Transverse colon (tissue), 4 donors: ENCODE measurements around the gene MSI2. TPM values are rescaled to one million over a fixed set of nuclear protein-coding genes. Genes with fewer than 3 reads are reported as not detected.

Source experiments
- DNase-seq: peaks from one replicate; pipeline ENCODE4 v3.0.0-alpha.2; 2019
- H3K27ac ChIP-seq, 4 donors: fragments of 200-600 bp; sonication (generic); 2 replicates each; pipeline ENCODE4 v1.5.1; 2016 to 2018; ENCODE audit warnings: inconsistent platforms in 4 of 4
- H3K27me3 ChIP-seq: fragments of 200-600 bp; sonication (generic); 2 replicates; pipeline ENCODE4 v1.5.1; 2017; ENCODE audit warnings: inconsistent platforms
- H3K36me3 ChIP-seq, 4 donors: fragments of 200-600 bp; sonication (generic); 2 replicates each; pipeline ENCODE4 v1.5.1; 2017 to 2019; ENCODE audit warnings: inconsistent platforms in 4 of 4
- H3K4me1 ChIP-seq, 4 donors: fragments of 200-600 bp; sonication (generic); 2 replicates each; pipeline ENCODE4 v1.5.1; 2017 to 2020; ENCODE audit warnings: inconsistent platforms in 4 of 4
- H3K4me3 ChIP-seq, 4 donors: fragments of 200-600 bp; sonication (generic); 1 replicate in 1 of 4; 2 replicates in 3 of 4; pipeline versions ENCODE4 v1.5.1 to v1.6.1; 2017 to 2019; ENCODE audit warnings: inconsistent platforms in 4 of 4
- H3K9me3 ChIP-seq, 2 donors: fragments of 200-600 bp; sonication (generic); 2 replicates each; pipeline ENCODE4 v1.5.1; 2017 to 2019; ENCODE audit warnings: inconsistent platforms in 2 of 2
- EP300 ChIP-seq: sonication (generic); formaldehyde crosslinking; IDR thresholded peaks from one replicate; pipeline ENCODE4 v1.6.1; 2017; ENCODE audit warnings: antibody characterized with exemption, low read depth
- POLR2A ChIP-seq: fragments of 450-650 bp; IDR thresholded peaks from one replicate; pipeline ENCODE4 v1.6.1; 2016; ENCODE audit warnings: antibody characterized with exemption, mild to moderate bottlenecking, moderate library complexity
- POLR2AphosphoS5 ChIP-seq, 3 donors: sonication (generic); formaldehyde crosslinking; IDR thresholded peaks; one replicate each; pipeline ENCODE4 v1.6.1; 2016; ENCODE audit warnings: antibody characterized with exemption in 3 of 3
- WGBS, 2 donors: methylation state at CpG; one replicate each; pipeline ENCODE4 v1.1.5; 2018; ENCODE audit warnings: low coverage in 1 of 2; 5-methylcytosine and 5-hydroxymethylcytosine counted together
- in situ Hi-C, 4 donors: fragments of 200-750 bp; cut with MboI; loops; one replicate each; pipeline versions ENCODE4 v1.15.0 to v1.15.1; 2017; ENCODE audit warnings: low sequenced_read_pairs in 3 of 4, low pct_ligation_motif_present in 1 of 4, low pct_unique_long_range_greater_than_20kb in 1 of 4
- intact Hi-C: fragments of 100-400 bp; cut with DNase I; formaldehyde crosslinking; loops from one replicate; pipeline ENCODE4 v1.15.1; 2023; ENCODE audit warnings: low total_unique reads
- total RNA-seq, 4 donors: library from RNA; depleted of rRNA; stranded (reverse); fragments of >200 nt; gene quantifications; one replicate each; pipeline ENCODE4 v1.1.0, GENCODE V29; 2016
- TF ChIP-seq, protein P1 (sequence below), 5 experiments: fragments of 200-600 bp in 3 of 5; fragments of 450-650 bp in 2 of 5; sonication (generic) in 3 of 5; IDR thresholded peaks; 1 replicate in 2 of 5; 2 replicates in 3 of 5; pipeline ENCODE4 v1.5.1; 2016 to 2017; ENCODE audit warnings: antibody characterized with exemption in 5 of 5, inconsistent platforms in 3 of 5, mild to moderate bottlenecking in 2 of 5, moderate library complexity in 1 of 5

Gene MSI2
- total RNA-seq, 4 donors from 2014 or later, result 20.6 to 36.0 (median 29.3) TPM

DNA sequence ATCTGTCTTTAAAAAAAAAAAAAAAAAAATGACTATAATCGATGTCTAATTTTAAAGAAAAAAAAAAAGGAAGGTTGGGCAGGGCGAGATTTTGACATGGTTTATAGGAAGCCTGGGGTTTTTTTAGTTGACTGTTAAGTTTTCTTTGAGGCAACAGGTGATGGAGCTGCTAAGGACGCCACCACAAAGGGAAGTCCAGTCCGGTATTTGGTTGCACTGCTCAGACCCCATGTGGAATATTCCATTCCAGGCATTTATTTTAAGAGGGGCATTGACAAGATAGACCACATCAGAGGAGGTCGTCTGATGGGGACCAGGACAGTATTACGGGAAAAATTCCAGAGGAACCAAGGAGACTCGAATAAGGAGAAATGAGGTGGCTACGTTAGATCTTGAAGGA, 320.4 kb downstream of the MSI2 start:
- no peak for DNase-seq
- WGBS, 2 donors, result 62 to 89% methylated on average over 5 to 8 of the region's 8 CpGs

DNA sequence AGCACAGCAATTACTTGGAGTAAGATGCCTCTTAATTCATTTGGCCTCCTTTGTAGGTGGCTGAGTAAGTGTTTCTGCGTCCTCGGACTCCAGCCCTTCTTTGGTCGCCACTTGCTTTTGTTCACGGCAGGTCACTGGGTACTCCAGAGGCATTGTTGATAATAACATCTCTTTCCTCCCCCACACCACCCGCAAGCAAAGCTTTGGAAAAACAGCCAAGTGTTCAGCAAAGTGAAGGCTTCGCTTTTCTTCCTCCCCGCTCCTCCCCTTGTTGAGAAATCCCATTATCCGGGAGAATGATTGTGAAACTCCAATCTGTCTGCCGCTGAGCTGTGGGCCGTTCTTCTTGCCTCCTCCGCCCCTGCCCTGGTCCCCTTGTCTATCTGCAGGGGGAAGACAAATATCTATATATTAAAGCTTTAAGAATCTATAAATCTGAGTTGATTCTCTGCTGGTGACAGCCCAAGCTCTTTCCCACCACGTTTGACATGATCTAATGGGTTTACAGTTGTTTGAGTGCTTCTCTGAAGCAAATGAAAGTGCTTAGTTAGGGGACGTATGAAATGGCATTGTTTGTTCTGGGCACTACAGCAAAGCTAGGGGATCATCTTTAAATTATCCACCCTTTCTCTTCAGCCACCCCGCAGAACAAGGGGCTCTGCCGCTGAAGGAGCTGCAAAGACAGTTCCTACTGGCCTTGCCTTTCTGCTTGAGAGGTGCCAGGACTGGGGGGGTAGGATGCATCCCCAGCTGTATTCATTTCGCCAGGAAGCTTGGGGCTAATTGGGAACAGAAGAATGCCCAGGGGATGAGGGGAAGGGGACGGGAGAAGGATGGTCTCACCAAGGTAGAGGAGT, 321.7 kb downstream of the MSI2 start:
- TF ChIP-seq POLR2AphosphoS5 (IDR thresholded peaks at IDR 0.05), result peak in 1 of 3 donors; percentile 15
- no peak for TF ChIP-seq POLR2A
- Histone ChIP-seq H3K4me3 (peak overlapping the region in 1 of 4 donors; percentile 26), H3K27me3 (no peaks in the 10 kb centered on the region), H3K4me1 (peaks cover 0 to 11% (median 0%) of the 10 kb centered on the region in 4 donors), H3K9me3 (no peaks in the 10 kb centered on the region), H3K36me3 (no peaks in the 10 kb centered on the region), H3K27ac (peak overlapping the region; percentile 24 to 33 (median 26))
- no peak for DNase-seq
- in situ Hi-C loops (no loop called here), intact Hi-C loops (no loop called here)
- WGBS, 2 donors, result 75 to 93% methylated on average over 5 to 17 of the region's 17 CpGs

More for the DNA sequence above, 320.4 kb downstream of the MSI2 start:
- intact Hi-C loops (no loop called here), in situ Hi-C loops (no loop called here)
- Histone ChIP-seq H3K9me3 (no peaks in the 10 kb centered on the region), H3K27me3 (no peaks in the 10 kb centered on the region), H3K27ac (no peak overlapping the region), H3K4me3 (no peak overlapping the region), H3K4me1 (peaks cover 0 to 11% (median 0%) of the 10 kb centered on the region in 4 donors), H3K36me3 (no peaks in the 10 kb centered on the region)
- TF ChIP-seq, protein P1, sequence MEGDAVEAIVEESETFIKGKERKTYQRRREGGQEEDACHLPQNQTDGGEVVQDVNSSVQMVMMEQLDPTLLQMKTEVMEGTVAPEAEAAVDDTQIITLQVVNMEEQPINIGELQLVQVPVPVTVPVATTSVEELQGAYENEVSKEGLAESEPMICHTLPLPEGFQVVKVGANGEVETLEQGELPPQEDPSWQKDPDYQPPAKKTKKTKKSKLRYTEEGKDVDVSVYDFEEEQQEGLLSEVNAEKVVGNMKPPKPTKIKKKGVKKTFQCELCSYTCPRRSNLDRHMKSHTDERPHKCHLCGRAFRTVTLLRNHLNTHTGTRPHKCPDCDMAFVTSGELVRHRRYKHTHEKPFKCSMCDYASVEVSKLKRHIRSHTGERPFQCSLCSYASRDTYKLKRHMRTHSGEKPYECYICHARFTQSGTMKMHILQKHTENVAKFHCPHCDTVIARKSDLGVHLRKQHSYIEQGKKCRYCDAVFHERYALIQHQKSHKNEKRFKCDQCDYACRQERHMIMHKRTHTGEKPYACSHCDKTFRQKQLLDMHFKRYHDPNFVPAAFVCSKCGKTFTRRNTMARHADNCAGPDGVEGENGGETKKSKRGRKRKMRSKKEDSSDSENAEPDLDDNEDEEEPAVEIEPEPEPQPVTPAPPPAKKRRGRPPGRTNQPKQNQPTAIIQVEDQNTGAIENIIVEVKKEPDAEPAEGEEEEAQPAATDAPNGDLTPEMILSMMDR (IDR thresholded peaks at IDR 0.05), result no peak
- TF ChIP-seq EP300 (no peak), POLR2AphosphoS5 (IDR thresholded peaks at IDR 0.05) (no peak), POLR2A (no peak)

DNA sequence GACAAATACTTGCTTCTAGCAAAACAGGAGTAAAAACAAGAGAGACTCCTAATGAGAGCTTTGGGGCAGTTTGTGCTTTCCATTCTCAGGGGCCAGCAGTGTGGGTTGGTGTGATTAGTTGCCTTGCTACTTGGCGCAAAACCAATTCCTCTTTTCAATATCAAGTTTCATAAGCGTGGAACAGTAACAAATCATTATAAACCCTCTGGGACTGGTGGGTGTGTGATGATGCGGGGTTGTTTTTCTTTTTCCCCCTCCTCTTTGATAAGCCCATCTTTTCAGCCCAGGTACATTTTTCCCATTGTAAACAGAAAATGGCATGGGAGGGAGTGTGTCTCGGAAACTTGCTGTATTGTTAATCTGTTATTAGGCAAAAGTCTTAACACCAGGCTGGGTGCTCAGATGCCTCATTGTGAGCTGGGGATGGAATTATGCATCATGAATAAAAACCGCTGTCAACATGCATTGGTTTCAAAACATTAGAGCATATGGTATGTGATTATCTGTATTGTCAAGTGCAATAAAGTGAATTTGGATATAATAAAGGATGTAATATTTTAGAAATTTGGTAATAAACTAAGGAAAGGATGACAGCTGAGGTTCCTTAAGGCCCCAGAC, 322.4 kb downstream of the MSI2 start:
- intact Hi-C loops (no loop called here), in situ Hi-C loops (no loop called here)
- TF ChIP-seq EP300, result no peak
- TF ChIP-seq POLR2AphosphoS5 (IDR thresholded peaks at IDR 0.05), result no peak
- TF ChIP-seq, protein P1 (IDR thresholded peaks at IDR 0.05), result no peak
- no peak for TF ChIP-seq POLR2A
- H3K9me3 ChIP-seq, result no peaks in the 10 kb centered on the region
- no peaks in the 10 kb centered on the region for H3K27me3 ChIP-seq
- no peak overlapping the region for H3K4me3 ChIP-seq
- WGBS, 2 donors, result 78 to 92% methylated on average over 5 of the region's 5 CpGs
- peaks cover 0 to 11% (median 0%) of the 10 kb centered on the region in 4 donors for H3K4me1 ChIP-seq
- DNase-seq, result no peak
- peak overlapping the region in 1 of 4 donors; percentile 27 for H3K27ac ChIP-seq
- no peaks in the 10 kb centered on the region for H3K36me3 ChIP-seq

DNA sequence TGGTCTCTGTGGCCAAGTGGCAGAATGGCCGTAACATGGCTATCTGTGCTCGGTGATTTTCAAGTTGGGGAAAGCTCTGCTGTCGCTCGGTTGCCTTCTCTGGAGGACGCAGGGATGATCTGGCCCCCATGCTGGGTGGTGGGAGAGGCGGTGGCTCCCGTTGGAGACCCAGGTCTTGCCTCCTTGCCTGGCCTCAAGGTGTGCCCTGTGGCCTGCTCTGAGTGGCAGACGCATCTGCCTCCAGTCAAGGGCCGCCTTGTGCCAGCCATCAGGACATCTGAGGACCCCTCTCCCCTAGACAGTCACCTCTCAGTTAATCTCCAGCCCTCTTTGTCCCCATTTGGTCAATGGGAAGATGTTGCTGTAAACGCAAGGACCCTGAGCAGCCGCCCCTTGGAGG, 322.9 kb downstream of the MSI2 start:
- no peak for DNase-seq
- H3K27ac ChIP-seq, result no peak overlapping the region
- H3K27me3 ChIP-seq, result no peaks in the 10 kb centered on the region
- intact Hi-C loops, result no loop called here
- H3K36me3 ChIP-seq, result no peaks in the 10 kb centered on the region
- H3K9me3 ChIP-seq, result no peaks in the 10 kb centered on the region
- in situ Hi-C loops, result no loop called here
- 96% methylated on average over 5 to 11 of the region's 11 CpGs for WGBS, 2 donors
- H3K4me1 ChIP-seq, result peaks cover 0 to 11% (median 0%) of the 10 kb centered on the region in 4 donors
- TF ChIP-seq EP300, result no peak
- TF ChIP-seq, protein P1 (IDR thresholded peaks at IDR 0.05), result no peak
- no peak for TF ChIP-seq POLR2A
- no peak overlapping the region for H3K4me3 ChIP-seq
